Ishikawa (cell line): ENCODE data around the gene PTPRQ.
A peak's percentile ranks its signal among the peaks of the same experiment; 100 is the strongest.

Experiments
- CEBPB ChIP-seq: IDR thresholded peaks from 2 replicates; pipeline ENCODE4 v1.6.1; 2012
- CREB1 ChIP-seq: IDR thresholded peaks from 2 replicates; pipeline ENCODE4 v1.6.1; 2012; ENCODE audit warnings: low read depth
- EGR1 ChIP-seq: IDR thresholded peaks from 2 replicates; pipeline ENCODE4 v1.6.1; 2012
- EP300 ChIP-seq: IDR thresholded peaks from 2 replicates; pipeline ENCODE4 v1.6.1; 2012; ENCODE audit warnings: borderline replicate concordance
- FOXM1 ChIP-seq: IDR thresholded peaks from 2 replicates; pipeline ENCODE4 v1.6.1; 2012; ENCODE audit warnings: low read depth, borderline replicate concordance
- NFIC ChIP-seq: IDR thresholded peaks from 2 replicates; pipeline ENCODE4 v1.6.1; 2012
- RAD21 ChIP-seq: IDR thresholded peaks from 2 replicates; pipeline ENCODE4 v1.6.1; 2012; ENCODE audit warnings: low read depth
- TAF1 ChIP-seq: IDR thresholded peaks from 2 replicates; pipeline ENCODE4 v1.6.1; 2012; ENCODE audit warnings: low read depth, mild to moderate bottlenecking
- TCF12 ChIP-seq: IDR thresholded peaks from 2 replicates; pipeline ENCODE4 v1.6.1; 2012; ENCODE audit warnings: low read depth
- TEAD4 ChIP-seq: IDR thresholded peaks from 2 replicates; pipeline ENCODE4 v1.6.1; 2012
- YY1 ChIP-seq: IDR thresholded peaks from 2 replicates; pipeline ENCODE4 v1.6.1; 2012; ENCODE audit warnings: low read depth
- ZBTB7A ChIP-seq: IDR thresholded peaks from 2 replicates; pipeline ENCODE4 v1.6.1; 2012; ENCODE audit warnings: low read depth
- TF ChIP-seq, protein P1 (sequence below): IDR thresholded peaks from 2 replicates; pipeline ENCODE4 v1.6.1; 2012
- TF ChIP-seq, protein P2 (sequence below): IDR thresholded peaks from 2 replicates; pipeline ENCODE4 v1.6.1; 2012
- TF ChIP-seq, protein P3 (sequence below): IDR thresholded peaks from 2 replicates; pipeline ENCODE4 v1.6.1; 2012; ENCODE audit warnings: low read depth, mild to moderate bottlenecking

Gene PTPRQ

GRCh38 chr12:80707830-80708258 is 263.8 kb downstream of the PTPRQ start:
- TF ChIP-seq, protein P1, sequence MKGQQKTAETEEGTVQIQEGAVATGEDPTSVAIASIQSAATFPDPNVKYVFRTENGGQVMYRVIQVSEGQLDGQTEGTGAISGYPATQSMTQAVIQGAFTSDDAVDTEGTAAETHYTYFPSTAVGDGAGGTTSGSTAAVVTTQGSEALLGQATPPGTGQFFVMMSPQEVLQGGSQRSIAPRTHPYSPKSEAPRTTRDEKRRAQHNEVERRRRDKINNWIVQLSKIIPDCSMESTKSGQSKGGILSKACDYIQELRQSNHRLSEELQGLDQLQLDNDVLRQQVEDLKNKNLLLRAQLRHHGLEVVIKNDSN: no peak
- TF ChIP-seq YY1: no peak
- TF ChIP-seq, protein P2, sequence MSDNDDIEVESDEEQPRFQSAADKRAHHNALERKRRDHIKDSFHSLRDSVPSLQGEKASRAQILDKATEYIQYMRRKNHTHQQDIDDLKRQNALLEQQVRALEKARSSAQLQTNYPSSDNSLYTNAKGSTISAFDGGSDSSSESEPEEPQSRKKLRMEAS: no peak
- no peak for TF ChIP-seq ZBTB7A

DNA sequence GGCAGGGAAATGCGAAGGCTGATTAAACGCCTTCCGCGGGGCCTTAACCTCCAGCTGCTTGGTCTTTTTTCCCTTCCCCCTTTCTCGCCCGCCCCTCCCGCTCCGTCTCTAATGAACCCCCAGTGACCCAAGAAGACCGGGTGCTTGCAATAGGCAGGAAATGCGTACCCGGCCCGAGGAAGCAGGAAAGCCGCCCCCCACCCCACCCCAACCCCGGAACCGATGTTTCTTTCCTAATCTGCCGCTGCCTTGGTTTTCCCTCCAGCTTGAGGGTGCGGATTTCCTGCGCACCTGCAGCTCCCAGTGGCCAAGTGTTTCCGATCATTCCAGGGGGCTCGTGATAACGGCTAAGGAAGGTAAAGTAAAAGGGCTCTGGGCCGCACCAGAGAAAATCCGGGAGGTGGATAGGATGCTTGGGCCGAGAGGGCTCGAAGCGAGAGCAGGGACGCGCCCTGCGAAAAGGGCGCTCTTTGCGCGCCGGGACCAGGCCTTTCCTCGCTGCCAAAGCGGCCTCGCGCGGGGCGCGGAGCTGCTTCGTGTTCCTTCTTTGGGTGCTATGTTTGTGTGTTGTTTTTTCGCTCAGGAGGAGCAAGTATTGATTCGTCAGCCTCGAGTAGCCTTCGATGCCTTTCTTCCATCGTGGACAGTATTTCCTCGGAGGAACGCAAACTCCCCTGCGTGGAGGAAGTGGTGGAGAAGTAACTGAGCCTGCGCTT is 264.4 kb downstream of the PTPRQ start:
- TF ChIP-seq EP300 (no peak), NFIC (no peak), TCF12 (no peak), YY1 (no peak), CREB1 (no peak), CEBPB (no peak), TEAD4 (no peak), EGR1 (no peak), RAD21 (no peak), TAF1 (no peak)
- TF ChIP-seq, protein P1: no peak
- TF ChIP-seq, protein P2: no peak

GRCh38 chr12:80708975-80709328 is 264.9 kb downstream of the PTPRQ start:
- TF ChIP-seq TAF1 (no peak), NFIC (no peak), TCF12 (no peak), CREB1 (no peak), RAD21 (no peak), YY1 (no peak)
- TF ChIP-seq, protein P3, sequence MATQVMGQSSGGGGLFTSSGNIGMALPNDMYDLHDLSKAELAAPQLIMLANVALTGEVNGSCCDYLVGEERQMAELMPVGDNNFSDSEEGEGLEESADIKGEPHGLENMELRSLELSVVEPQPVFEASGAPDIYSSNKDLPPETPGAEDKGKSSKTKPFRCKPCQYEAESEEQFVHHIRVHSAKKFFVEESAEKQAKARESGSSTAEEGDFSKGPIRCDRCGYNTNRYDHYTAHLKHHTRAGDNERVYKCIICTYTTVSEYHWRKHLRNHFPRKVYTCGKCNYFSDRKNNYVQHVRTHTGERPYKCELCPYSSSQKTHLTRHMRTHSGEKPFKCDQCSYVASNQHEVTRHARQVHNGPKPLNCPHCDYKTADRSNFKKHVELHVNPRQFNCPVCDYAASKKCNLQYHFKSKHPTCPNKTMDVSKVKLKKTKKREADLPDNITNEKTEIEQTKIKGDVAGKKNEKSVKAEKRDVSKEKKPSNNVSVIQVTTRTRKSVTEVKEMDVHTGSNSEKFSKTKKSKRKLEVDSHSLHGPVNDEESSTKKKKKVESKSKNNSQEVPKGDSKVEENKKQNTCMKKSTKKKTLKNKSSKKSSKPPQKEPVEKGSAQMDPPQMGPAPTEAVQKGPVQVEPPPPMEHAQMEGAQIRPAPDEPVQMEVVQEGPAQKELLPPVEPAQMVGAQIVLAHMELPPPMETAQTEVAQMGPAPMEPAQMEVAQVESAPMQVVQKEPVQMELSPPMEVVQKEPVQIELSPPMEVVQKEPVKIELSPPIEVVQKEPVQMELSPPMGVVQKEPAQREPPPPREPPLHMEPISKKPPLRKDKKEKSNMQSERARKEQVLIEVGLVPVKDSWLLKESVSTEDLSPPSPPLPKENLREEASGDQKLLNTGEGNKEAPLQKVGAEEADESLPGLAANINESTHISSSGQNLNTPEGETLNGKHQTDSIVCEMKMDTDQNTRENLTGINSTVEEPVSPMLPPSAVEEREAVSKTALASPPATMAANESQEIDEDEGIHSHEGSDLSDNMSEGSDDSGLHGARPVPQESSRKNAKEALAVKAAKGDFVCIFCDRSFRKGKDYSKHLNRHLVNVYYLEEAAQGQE: no peak
- TF ChIP-seq, protein P2: no peak
- TF ChIP-seq, protein P1: no peak

- TF ChIP-seq RAD21: peak; percentile 42
- no peak for TF ChIP-seq TEAD4
Measured at GRCh38 chr12:80709811-80710726, 266.0 kb downstream of the PTPRQ start.

- TF ChIP-seq RAD21: no peak
- TF ChIP-seq TEAD4: no peak
- TF ChIP-seq CEBPB: no peak
- no peak for TF ChIP-seq TAF1
- TF ChIP-seq FOXM1: no peak
- TF ChIP-seq, protein P3: no peak
- TF ChIP-seq EP300: no peak
- TF ChIP-seq EGR1: no peak
- no peak for TF ChIP-seq NFIC
- TF ChIP-seq, protein P1: no peak
- TF ChIP-seq ZBTB7A: no peak
- no peak for TF ChIP-seq YY1
Measured at GRCh38 chr12:80710727-80711449, 266.9 kb downstream of the PTPRQ start.
